GM18507 (cell line): ENCODE measurements around the gene SOX10.
"Not testable (repeated sequence)": the region's sequence is repeated elsewhere in the genome, so short reads cannot be mapped to it uniquely, and the experiment has no call there.

ENCODE experiments used
- DNase-seq: peaks from one replicate; pipeline ENCODE4 v3.0.0; 2011; ENCODE audit warnings: low read depth; ENCODE audit not compliant: insufficient read length; ENCODE audit errors: extremely low spot score
- FAIRE-seq: peaks from 2 replicates; lab custom pipeline; 2011; peaks lifted over from hg19 to GRCh38; lab: Jason Lieb, UNC

SOX10 gene

DNA sequence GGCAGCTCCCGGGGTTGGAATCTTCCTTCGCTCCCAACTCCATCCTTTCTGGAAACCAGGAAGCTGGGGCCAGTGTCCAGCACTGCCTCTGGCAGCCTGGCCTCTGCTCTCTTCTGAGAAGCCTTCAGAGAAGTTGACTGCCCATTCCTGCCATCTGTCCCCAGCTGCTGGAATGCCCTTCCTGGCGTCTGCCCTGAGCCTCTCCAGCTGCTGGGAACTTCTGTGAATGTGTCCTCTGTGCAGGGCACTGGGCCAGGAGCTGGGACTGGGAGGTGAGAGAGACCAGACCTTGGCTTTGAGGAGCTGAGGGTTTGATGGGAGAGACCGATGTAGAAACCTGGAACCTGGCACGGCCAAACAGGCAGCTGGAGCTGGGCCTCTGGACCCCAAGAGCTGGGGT lies 5.9 kb upstream of the SOX10 start:
- DNase-seq (no peak), FAIRE-seq (no peak)

DNA sequence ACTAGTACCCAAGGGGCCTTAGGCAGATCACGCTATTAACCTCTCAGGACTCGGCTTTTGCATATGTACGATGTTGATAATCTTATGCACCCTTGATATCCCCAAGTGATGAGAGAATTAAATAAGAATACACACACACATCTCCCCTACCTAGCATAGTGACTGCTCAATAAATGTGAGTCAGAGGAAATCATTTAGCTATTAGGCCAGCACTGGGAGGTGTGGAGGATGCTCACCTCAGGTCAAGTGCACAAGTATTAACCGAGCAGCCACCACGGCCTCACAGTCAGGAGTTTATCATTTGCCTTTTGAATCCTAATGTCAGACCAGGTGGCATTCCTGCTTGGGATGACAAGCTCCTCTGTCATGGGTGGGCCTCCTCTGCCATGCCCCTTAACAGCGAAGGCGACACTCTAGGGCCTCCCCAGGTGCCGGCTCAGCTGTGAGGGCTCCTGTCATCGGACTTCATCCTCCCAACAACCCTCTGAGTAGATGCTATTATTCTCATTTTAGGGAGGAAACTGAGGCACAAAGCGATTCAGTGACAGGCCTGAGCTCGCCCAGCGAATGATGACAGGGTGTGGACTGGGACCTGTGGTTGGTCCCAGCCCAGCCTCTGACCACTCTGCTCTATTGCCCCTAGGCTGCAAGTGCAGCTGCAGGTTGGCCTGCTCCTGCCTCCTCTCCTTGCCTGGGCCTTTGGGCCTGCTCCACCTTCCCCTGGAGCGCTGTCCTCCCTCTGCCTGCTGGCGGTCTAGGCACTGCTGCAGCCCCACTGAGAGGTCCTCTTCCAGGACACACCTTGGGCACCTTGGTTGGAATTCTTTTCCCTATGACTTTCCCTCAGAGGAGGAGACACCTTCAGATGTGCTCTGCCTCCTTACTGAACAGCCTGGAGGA lies 5.0 kb upstream of the SOX10 start:
- FAIRE-seq = no peak
- no peak for DNase-seq

DNA sequence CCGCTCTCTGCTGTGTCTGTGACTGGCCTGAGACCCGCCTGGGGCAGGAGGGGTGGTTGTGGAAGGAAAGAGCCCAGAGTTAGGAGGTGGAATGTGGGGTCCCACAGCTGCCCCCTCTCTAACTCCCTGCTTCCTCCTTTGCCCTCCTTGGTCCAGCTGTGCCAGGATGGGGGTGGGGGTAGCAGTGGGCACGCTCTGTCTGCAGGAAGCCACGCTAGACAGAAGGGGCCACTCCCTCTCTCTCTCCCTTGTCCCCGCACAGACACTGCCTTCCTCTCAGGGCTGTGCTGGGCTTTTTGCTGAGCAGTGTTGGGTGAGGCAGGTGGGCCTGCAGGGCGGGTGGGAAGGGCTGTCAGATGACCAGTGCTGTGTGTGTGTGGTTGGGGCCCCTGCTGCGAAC lies 2.0 kb upstream of the SOX10 start:
- FAIRE-seq (no peak), DNase-seq (no peak)

DNA sequence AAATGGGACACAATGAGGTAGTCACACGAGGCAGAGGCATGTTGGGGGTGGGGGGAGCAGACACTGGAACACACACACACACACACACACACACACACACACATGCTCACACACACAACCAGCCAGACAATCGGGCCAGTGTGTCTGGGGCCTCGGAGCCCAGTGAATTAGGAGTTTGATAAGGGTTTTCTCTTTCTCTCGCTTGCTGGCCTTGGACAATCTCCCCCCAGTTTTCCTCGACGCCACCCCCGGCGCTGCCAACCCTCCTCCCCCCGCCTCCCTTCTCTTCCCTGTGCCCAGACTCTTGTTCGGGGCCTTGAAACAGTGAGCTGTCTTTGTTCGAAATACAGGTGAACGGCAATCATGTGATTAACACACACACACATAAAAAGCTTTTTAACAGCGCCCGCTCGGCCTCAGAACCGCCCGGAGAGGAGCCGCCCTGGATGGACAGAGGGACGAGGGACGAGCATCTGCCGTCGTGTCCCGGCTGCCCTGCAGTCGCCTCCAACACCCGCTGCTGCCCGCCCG lies 1.5 kb upstream of the SOX10 start:
- DNase-seq = no peak

DNA sequence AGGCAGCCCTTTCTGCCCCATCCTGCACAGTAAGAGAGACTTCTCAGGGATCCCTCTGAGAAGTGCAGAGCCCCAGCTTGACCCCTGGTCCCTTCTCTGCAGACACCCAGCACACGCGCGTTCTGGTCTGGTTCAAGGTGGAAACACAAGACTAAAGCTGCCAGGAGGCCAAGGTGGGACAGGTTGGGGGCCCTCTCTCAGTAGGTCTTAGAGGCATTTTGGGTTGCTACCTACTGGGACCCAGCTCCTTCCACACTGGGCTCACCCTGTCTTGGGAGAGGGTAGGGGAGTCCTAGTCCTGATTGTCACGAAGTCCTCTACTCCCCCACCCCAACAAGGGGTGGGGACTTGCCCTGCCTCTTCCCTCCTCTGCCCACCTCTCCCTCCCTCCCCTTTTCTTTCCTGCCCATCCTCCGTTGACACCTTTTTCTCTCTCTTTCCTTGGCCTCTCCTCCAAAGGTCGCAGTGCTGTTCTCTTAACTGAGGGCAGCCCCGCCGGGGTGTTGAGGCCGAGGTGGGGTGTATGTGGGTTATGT lies 763 bp upstream of the SOX10 start:
- DNase-seq (no peak), FAIRE-seq (no peak)

More for the DNA sequence above, 1.5 kb upstream of the SOX10 start:
- FAIRE-seq = no peak

DNA sequence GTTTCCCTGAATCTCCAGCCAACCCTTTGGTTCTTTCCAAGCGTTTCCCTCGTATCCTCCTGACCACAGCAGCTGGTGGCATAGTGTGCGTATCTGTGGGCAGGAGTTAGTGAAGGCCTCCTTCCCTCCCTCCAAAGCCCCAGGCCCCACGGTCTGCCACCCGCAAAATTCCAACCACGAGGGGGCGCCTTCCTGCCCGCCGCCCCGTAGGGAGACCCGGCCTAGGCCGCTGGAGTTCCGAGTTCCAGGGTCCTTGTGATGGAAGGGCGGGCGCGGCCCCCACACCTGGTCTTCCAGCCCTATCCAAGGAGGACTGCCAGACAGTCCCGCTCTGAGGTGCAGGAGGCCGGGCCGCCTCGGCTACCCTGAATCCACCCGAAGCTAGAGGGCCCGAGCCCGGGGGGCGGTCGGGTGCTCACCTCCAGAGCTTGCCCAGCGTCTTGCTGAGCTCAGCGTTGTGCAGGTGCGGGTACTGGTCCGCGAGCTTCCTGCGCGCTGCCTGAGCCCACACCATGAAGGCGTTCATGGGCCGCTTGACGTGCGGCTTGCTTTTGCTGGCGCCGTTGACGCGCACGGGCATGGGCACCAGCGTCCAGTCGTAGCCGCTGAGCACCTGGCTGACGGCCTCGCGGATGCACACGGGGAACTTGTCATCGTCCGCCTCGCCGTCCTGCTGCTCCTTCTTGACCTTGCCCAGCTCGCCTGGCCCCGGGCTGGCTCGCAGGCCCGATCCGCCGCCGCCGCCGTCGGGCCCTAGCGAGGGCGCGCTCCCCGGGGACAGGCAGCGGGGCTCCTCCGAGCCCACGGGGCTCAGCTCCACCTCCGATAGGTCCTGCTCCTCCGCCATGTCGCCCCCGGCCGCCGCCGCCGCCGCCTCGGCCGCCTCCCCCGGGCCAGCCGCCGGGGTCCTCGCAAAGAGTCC lies 1.2 kb downstream of the SOX10 start:
- no peak for FAIRE-seq
- no peak for DNase-seq

DNA sequence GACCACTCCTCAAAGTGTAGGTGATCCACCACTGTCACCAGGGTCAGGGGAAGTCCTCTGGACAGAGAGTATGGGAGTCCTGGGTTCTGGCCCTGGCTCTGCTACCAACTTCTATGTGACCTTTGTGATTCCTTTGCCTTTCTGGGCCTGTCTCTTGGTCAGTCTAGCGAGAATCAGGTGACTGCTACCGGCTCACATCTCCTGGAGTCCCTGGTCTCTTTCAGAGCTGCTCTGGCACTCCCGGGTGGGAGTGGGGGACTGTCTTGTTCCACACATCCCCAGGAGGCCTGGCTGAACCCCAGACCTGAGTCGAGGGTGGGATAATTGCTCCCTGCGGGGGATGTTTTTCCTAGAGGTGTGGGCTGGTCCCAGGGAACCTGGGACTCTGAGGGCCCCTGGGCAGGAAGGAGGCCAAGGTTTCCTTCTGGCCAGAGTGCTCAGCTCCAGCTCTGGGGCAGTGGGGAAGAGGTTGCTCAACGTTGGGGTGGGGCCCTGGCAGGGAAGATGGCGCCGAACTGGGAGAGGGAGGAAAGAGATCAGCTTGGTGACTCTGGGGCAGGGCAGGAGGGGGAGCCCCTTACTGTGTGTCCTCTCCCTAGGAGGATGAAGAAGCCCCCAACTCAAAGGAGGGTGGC lies 2.1 kb downstream of the SOX10 start:
- no peak for FAIRE-seq
- DNase-seq = no peak

DNA sequence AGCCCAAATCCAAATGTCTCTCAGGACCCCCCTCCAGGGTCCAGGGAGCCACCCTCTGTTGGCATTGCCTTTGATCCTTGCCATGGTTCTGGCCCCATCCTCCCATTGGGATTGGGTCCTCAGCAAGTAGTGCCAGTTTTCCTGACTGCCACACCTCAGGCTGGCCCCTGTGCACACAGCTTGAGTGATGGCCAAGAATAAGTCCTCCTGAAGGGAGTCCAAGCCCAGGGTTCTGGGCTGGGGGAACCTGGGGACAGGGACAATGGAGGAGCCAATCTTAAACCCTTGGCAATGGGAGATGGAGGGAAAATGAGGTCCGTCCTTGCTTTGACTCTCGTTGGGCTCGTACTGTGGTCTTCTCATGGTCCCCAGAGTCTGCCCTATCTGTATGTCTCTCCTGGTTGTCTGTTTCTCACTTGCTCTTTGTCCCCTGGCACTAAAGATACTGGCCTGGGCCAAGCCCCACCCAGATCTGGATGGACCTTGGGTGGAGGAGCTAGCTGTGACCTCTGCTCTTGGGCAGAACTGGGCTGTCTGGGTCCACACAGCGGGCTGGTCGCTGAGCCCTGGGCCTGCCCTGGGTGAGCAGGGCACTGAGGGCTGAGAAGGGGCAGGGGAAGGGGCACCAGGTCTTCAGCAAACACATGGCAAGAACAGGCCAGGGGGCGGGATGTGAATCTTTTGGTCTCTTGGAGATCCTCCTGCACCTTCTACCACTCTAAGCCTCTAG lies 2.9 kb downstream of the SOX10 start:
- DNase-seq = no peak
- FAIRE-seq = no peak

DNA sequence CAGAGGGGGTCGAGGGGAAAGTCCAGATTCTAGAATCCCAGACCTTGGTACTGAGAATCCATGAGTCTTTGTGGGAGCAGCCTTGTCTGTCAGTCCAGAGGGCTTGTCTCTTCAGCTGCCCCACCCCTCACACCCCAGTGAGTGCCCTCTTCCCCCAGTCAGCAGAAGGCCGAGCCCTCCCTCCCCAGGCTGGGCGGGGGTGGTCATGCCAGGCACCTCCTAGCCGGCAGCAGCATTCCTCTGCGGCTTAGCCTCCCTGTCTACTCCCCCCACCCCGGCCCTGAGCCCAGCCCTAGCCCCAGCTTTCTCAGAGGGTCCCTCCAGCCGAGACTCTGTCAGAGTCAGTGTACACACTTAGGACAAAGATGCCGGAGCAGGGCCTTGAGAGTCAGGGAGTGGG lies 4.6 kb downstream of the SOX10 start:
- no peak for FAIRE-seq
- no peak for DNase-seq

DNA sequence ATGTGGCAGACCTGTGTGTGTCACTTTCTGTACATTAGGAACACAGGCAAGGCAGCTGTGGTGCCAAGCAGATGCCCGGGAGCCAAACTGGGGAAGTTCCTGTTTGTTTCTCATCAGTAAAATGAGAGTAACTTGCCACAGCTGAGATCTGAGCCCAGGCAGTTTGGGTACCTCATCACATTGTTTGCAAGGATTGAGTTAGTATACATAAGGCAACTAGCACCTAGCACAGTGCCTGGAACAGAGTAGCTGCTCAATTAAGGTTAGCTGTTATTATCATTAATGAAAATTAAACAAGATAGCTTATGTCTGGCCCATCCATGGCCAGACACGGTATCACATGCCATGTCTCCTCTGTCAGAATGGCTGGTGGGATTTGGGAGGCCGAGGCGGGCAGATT lies 7.8 kb downstream of the SOX10 start:
- no peak for FAIRE-seq

DNA sequence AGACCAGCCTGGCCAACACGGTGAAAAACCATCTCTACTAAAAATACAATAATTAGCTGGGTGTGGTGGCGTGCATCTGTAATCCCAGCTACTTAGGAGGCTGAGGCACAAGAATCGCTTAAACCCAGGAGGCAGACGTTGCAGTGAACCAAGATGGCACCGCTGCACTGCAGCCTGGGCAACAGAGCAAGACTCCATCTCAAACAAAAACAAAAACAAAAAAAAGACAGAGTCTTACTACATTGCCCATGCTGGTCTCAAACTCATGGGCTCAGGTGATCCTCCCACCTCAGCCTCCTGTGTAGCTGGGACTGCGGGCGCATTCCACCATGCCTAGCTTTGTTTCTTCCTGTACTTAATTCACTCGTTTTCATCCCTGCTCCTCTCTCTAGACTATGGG lies 8.3 kb downstream of the SOX10 start:
- DNase-seq, FAIRE-seq: not testable (repeated sequence)

More for the DNA sequence above, 7.8 kb downstream of the SOX10 start:
- DNase-seq = no peak

DNA sequence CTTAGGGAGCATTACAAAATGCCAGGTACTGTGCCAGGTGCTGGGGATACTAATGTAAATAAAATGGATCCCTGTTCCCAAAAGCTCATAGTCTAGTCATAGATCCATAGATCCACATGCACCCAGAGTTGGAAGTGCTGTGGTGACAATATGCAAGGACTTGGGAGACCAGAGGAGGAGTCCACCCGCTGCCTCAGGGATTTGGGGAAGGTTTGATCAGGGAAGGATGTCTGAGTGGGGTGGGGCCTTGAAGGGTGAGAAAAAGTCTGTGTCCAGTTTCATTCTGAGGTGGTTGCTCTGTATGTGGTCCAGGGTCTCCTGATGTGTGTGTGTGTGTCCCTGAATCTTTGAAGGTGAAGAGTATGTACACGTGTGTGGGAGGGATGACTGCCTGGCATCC lies 9.2 kb downstream of the SOX10 start:
- DNase-seq (no peak), FAIRE-seq (no peak)

DNA sequence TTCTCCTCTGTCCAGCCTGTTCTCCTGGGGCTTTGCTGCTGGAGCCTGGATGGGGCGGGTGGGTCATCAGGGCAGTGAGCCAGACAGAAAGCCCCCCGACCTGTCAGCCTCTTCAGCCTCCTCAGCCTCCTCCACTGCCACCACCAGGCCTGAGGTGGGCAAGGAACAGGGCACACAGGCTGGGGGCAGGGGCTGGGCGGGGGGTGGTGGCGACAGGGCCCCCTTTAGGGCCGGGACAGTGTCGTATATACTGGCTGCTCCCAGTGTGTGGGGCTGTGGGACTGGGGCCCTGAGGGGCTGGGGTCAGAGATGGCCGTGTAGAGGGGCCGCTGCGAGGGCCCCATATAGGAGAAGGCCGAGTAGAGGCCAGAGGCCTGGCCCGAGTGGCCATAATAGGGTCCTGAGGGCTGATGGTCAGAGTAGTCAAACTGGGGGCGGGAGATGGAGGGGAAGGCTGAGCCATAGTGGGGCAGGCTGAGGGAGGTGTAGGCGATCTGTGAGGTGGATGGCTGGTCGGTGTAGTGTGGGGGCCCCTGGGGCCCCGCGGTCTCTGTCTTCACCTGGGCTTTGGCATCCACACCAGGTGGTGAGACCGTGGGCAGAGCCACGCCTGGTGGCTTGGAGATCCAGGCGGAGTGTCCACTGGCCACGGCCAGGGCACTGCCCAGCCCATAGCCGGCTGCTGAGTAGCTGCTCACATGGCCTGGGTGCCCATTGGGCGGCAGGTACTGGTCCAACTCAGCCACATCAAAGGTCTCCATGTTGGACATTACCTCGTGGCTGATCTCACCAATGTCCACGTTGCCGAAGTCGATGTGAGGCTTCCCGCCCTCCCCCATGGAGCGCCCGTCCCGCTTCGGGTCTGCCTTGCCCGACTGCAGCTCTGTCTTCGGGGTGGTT lies 10.8 kb downstream of the SOX10 start:
- FAIRE-seq (no peak), DNase-seq (no peak)

DNA sequence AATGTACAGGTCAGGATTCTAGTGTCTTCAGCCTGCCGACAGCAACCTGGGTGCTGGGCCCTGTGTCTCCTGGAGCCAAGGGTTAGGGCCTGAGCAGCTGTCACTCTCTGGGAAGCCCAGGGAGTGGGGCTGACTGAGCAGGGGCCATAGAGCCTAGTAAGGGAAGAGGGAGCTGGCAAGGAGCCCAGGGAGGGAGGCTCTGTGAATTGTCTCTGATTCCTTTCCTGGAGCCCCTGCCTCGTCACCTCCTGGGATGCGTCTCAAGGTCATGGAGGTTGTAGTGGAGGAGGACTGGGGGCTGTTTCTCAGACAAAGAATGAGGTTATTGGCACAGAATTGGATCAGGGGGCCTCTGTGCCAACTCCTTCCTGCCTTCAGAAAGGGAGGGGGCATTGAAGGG lies 11.8 kb downstream of the SOX10 start:
- DNase-seq (no peak), FAIRE-seq (no peak)

DNA sequence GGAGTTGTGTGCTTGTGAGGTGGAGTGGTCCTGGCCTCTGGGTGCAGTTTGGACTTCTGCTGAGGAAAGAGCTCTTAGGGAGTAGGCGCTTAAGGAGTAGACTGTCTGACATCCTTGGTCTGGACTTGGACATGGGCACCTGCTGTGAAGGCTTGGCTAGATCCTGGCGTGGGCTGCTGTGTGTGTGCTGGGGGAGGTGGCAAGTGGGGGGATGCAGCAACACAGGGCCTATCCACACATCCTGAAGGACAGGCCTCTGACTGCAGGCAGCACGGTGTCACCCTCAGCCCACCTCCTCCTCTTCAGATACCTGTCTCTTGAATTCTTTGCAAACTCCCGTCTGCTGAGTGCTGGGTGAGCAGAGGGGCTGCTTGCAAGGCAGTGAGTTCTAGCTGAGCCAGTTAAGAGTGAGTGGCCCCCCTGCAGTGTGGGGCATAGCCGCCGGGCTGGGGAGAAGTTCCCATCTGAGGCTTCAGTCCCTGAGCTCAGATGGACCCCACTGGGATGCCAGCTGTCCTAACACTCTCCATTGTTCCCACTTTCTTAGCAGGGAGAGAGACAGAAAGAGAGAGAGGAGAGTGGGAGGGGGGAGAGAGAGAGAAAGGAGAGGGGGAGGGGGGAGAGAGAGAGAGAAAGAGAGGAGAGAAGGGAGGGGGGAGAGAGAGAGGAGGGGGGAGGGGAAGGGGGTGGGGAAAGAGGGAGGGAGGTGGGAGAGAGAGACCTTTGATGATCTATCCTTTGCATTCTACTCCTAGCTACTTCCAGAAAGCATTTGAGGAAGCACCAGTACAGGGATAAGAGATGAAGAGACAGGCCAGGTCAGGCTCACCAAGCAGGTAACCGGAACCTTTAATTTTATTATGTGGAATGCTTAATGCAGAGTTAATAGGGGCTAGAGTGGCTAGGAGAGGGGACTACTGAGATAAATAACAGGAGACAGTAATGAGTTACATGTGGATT lies 12.6 kb downstream of the SOX10 start:
- FAIRE-seq (no peak), DNase-seq (no peak)

DNA sequence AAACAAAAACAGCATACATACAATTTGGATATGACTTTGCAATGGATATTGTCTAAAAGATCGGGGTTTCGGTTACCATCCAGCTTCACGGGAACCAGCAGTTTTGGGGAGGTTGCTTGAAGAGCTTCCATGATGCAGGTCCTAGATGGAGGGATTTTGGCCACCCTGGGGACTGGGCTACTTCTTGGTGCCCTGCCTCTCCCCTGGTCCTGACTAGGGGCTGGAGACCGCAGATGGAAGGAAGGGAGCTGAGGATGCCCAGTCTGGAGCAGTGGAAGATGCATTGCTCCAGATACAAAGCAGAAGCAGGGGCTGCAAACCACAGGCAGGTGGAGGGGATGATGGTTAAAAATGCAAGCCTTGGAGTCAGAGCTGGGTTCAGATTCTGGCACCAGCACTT lies 13.5 kb downstream of the SOX10 start:
- no peak for FAIRE-seq
- DNase-seq = no peak
